GM19467 (cell line): ENCODE results near the gene GPC6.
"Not testable (repeated sequence)": the region's sequence is repeated elsewhere in the genome, so short reads cannot be mapped to it uniquely, and the experiment has no call there.

Source experiments
- ATAC-seq: cut with Tn5 transposase; IDR thresholded peaks from one replicate; pipeline ENCODE4 v1.9.1; 2021; ENCODE audit warnings: mild to moderate bottlenecking, moderate library complexity; ENCODE audit not compliant: unreplicated experiment

Gene GPC6

DNA sequence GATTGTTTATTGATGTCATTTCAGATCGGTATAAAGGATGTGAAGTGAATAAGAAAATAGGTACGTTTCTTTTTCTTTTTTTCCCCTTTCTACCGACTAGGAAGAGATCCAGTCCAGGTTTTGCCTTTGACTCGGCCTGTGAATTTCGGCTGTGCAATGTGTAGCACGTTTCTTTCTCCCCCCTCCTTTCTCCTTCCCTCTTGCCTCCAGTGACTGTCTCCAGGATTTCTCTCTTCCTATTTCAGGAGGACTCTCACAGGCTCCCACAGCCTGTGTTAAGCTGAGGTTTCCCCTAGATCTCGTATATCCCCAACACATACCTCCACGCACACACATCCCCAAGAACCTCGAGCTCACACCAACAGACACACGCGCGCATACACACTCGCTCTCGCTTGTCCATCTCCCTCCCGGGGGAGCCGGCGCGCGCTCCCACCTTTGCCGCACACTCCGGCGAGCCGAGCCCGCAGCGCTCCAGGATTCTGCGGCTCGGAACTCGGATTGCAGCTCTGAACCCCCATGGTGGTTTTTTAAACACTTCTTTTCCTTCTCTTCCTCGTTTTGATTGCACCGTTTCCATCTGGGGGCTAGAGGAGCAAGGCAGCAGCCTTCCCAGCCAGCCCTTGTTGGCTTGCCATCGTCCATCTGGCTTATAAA is at the start of gene GPC6:
TSS of gene GPC6 (plus strand) at position 185 of the 657 bp plus-strand sequence.
- ATAC-seq: no peak

DNA sequence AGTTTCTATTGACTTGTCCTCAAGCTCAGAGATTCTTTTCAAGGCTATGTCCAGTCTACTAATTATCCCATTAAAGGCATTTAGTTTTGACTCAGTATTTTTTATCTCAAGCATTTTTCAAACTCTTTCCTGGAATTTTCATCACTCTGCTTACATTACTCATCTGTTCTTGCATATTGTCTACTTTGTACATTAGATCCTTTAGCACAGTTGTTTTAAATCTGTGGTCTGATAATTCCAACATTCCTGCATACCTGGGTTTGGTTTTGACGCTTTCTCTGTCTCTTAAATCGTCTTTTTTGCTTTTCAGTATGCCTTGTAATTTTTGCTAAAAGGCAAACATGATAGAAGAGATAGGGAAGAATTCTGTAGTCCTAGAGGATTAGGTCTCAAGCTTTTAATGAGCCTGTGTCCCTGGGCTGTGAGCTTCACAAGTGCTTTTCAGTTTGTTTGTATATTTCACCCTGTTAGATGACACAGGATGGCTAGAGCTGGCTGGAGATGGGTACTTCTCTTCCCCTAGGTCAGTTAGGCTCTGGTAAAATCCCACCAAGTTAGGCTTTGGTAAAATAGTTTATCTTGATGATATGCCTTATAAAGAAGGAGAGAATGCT is 46.1 kb upstream of the GPC6 start:
- no peak for ATAC-seq

DNA sequence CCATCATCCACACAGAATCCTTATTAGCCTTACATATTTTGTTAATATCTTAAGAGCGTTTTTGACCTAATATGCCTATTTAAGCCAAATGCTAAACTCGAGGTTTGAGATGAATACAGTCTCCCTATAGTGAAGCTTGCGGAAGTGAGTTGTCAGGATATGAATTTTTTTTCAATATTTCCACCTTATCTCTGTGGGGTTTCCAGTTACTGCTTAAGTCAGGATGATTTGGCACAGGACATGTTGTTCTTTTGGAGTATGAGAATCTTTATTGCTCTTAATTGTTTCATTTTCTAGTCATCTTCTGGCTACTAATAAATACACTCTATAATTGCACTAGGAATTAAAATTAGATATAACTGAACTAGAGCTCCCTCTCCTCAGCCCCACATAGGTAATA is 44.2 kb upstream of the GPC6 start:
- no peak for ATAC-seq

DNA sequence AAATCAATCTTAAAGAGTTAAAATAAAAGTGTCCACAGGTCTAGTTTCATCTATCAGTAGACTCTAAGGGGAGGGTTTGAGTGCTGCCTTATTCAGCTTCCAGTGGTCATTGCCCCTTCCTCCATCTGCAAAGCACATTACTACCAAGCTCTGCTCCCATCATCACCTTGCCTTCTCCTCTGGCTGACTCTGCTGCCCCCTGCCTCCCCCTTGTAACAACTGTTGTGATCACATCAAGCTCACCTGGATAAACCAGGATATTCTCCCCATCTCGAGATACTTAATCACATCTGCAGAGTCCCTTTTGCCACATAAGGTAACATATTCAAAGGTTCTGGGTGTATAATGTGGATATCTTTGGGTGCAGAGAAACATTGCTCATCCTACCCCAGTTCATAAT is 43.3 kb upstream of the GPC6 start:
- no peak for ATAC-seq

DNA sequence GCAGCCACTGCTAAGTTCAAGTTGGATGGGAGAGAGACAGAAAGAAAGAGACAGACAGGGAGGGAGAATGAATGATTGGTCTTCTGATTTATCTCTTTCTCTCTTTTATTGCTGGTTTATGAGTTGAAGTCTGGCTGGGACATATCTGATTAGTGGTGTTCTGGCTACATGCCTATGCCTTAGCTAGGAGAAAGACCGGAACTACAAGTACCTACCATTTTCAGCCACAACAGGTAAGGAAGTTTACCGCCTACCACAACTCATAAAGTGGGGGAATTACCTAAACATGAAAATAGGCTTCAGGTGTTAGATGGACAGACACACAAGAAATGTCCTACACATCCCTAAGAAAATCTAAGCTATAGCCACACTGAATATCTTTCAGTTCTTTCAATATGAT is 36.6 kb upstream of the GPC6 start:
- no peak for ATAC-seq

DNA sequence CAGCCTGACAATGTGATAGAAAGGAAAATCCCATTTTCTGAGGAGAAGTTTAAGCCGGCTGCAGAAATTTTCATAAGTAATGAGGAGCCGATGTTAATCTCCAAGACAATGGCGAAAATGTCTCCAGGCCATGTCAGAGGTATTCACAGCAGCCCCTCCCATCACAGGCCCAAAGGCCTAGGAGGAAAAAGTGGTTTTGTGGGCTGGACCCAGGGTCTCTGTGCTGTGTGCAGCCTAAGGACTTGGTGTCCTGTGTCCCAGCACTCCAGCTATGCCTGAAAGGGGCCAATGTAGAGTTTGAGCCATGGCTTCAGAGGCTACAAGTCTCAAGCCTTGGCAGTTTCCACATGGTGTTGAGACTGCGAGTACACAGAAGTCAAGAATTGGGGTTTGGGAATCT is 32.9 kb upstream of the GPC6 start:
- ATAC-seq: no peak

DNA sequence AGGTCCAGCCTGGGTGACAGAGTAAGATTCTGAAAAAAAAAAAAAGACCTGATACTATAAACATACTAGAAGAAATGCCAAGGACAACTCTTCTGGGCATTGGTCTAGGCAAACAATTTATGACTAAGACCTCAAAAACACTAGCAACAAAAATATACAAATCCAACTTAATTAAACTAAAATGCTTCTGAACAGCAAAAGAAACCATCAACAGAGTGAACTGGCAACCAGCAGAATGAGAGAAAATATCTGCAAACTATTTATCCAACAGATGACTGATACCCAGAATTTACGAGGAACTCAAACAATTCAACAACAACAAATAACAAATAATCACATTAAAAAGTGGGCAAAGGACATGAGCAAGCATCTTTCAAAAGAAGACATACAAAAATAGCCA is 26.8 kb upstream of the GPC6 start:
- no peak for ATAC-seq

DNA sequence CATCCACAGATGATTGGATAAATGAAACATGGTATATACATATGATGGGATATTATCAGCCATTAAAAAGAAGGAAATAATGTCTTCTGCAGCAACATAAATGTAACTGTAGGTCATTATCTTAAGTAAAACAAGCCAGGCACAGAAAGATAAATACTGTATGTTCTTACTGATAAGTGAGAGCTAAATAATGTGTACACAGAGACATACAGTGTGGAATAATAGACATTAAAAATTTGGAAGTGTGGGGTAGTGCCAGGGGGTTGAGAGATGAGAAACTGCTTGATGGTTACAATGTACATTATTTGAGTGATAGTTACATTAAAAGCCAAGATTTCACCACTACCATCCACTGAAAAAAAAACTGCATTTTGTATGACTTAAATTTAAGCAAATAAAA is 26.0 kb upstream of the GPC6 start:
- ATAC-seq: no peak

DNA sequence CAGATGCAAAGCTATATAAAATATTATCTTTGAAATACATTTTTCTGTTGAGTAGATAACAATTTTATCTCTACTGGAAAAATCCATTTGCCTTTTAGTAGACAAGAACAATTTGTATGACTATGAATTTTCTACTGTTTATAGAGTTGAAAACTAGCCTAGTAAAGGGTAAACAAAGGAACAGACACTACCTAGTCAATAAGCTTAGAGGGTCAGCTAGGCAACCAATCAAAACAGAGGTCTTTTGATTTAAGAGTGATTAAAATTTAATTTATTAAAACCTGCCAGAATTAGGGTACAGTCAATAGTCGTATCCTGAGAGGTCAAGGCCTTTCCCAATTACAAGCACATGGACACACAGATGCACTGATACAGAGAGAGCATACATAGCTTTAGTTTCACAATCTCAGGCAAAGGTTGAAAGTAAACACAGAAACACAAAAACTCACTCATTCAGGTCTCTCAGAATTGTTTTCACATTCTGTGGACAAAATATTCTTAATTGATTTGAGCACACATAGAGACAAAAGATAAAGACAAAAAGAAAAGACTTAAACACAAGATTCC is 24.5 kb upstream of the GPC6 start:
- ATAC-seq: no peak

DNA sequence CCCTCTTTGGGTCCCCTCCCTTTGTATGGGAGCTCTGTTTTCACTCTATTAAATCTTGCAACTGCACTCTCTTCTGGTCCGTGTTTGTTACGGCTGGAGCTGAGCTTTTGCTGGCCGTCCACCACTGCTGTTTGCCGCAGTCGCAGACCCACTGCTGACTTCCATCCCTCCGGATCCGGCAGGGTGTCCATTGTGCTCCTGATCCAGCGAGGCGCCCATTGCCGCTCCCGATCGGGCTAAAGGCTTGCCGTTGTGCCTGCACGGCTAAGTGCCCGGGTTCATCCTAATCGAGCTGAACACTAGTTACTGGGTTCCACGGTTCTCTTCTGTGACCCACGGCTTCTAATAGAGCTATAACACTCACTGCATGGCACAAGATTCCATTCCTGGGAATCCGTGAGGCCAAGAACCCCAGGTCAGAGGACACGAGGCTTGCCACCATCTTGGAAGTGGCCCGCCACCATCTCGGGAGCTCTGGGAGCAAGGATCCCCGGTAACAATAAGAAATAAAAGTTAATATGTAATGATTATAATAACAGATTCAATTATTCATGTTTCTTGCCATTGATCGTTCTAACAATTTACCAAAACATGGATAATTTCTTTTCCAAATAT is 19.7 kb upstream of the GPC6 start:
- ATAC-seq: not testable (repeated sequence)

DNA sequence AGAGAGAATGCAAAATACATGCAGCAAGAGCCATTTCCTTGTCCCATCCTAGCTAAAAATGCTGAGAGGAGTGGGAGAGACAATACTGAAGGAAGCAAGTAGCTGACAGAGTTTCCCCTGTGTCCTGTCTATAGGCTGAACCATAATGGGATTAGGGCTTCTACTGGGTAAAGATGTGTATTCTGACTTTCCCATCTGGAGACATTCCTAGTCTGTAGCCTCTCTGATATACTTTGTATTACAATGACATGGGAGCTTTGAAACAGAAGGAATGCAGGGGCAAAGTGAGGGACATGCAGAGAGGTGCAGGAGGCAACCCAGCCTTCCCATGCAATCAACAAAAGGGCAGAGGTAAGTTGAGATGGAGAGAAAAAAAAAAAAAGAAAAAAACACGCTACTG is 10.5 kb upstream of the GPC6 start:
- ATAC-seq: no peak

DNA sequence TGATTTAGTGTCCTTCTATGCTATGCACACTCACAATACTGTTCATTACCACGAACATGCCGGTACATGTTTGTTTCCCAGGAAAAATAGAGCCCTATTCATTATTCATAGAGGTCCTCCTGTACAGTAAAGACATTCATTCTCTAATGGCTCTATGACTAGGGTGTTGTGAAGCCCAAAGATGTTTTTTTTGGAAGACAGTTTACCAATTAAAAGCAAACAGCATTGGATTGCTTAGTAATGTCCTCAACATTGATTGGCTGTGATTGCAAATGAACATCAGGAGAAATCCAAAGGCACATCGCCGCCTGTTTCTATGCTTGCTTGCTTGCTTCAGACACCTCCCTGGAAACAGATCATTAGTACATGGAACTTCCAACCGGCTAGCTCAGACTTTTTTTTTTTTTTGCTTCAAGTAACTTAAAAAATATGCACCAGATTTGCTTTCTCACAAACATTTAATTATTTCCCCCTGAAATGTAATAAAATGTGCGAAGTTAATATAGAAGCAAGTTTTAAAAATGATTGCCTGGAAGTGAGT is 8.8 kb upstream of the GPC6 start:
- ATAC-seq: no peak

DNA sequence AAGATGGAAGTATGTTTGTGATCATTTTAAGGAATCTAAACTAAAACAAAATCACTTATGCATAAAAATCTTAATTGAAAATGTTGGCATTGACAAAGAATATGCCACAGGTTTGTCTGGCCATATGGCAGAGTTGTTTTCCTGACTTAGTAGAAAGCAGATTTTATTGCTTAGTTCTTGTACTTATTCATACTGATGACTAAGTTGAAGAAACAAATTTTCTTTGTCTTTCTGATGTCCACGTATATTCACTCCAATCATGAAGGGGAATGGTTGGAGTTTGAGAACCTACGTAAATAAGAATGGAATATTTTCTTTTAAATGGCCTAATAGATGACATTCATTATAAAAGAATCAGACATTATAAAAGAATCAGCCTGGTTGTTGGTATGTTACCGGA is 8.0 kb upstream of the GPC6 start:
- no peak for ATAC-seq

DNA sequence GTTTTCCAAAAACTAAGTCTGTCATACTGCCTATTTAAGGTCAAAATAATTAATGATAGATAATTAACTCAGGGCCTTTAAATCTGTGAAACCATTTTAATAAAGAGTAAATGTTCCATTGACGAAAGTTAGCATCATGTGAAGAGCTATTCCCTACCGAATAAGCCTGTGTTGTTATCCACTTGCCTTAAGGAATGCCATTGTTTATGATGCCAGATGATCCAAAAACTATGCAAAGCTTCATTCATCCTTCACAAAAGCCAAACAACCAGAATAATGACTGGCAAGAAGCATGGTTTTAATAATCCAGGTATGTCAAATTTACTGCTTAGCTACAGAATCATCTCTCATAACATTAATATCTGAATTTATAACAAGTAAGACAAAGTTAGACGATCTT is 6.5 kb upstream of the GPC6 start:
- no peak for ATAC-seq

DNA sequence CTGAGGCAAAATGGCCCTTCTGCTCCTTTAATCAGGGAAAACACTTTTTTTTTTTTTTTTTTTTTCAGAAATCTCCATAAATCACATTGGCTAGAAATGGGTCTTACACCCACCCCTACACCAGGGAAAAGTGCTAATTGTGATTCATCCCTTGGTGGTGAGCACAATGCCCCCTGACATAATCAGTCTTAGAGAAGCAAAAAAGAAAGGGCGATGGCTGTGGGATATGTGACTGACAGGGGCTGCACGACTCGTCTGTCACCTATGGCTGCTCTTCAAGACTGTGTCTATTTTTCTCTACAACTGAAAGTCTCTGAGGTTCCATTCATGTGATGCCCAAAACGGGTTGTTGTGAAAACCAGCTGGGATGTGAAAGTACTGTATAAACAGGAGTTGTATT is 3.6 kb upstream of the GPC6 start:
- no peak for ATAC-seq

DNA sequence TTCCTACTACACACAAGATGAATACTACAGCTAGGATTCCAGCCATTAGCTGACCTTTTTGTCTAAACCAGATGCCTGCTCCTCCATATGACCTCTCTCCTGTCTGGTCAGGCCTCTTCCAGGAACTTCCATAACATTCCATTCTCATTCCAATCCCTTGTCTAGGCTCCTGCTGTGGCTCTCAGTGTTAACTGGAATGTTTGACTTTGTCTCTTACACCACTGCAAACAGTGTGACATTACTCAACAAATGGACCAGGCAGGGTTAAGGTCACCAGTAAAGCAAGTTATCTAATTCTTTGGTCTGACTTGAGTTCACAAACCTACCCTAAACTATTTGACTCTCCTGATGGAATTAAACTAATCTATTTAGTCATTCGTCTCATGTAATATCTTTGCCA is 2.1 kb upstream of the GPC6 start:
- ATAC-seq: no peak

DNA sequence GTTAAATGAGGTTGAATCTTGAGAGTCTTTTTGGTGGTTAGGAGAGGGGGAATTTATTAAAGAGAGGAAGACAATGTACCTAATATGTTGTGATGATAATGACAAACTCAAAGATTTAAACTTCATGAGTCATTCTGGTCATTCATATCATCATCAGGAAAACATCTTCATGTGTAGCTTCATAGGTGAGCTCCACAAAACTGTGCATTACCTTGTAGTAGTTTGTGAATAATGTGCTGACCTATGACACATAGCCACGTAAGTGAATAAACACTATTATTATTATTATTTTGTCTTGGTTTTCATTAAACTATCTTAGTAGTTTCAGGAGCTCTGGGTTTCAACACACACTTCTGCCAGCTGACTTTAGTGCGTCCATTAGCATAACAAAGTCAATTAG is 997 bp upstream of the GPC6 start:
- no peak for ATAC-seq

DNA sequence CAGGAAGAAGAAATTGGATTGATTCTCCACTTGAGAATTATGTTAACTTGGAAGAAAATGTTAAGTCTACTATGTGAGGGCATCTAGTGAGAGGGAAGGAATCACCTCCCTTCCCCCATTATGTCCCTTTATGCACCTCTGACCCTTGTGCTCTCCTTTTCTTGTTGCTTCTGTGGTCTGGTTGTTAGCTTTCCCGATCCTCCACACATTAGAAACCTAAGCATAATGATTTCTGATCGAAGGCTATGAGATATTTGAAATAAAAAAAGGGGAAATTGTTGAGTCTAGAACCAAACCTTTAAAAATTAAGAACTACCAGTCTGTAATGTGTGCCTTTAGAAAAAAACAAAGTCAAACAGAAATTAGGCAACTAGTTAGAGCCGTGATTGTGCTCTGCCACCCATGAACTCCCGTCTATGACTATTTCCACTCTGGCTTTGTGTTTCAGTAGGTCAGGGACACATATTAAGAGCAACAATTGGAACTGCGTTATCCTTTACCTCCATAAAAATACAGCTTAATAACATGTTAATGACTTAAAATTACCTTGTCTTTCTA is 463 bp upstream of the GPC6 start:
- ATAC-seq: no peak

DNA sequence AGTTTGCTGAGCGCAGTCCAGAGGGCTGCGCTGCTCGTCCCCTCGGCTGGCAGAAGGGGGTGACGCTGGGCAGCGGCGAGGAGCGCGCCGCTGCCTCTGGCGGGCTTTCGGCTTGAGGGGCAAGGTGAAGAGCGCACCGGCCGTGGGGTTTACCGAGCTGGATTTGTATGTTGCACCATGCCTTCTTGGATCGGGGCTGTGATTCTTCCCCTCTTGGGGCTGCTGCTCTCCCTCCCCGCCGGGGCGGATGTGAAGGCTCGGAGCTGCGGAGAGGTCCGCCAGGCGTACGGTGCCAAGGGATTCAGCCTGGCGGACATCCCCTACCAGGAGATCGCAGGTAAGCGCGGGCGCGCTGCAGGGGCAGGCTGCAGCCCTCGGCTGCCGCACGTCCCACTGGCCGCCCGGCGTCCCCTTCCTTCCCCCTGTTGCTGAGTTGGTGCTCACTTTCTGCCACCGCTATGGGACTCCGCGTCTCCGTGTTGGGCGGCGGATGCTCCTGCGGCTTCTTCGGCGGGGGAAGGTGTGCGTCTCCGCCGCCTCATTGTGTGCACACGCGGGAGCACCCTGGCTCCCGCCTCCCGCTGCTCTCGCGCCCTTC is 772 bp downstream of the GPC6 start:
- no peak for ATAC-seq

DNA sequence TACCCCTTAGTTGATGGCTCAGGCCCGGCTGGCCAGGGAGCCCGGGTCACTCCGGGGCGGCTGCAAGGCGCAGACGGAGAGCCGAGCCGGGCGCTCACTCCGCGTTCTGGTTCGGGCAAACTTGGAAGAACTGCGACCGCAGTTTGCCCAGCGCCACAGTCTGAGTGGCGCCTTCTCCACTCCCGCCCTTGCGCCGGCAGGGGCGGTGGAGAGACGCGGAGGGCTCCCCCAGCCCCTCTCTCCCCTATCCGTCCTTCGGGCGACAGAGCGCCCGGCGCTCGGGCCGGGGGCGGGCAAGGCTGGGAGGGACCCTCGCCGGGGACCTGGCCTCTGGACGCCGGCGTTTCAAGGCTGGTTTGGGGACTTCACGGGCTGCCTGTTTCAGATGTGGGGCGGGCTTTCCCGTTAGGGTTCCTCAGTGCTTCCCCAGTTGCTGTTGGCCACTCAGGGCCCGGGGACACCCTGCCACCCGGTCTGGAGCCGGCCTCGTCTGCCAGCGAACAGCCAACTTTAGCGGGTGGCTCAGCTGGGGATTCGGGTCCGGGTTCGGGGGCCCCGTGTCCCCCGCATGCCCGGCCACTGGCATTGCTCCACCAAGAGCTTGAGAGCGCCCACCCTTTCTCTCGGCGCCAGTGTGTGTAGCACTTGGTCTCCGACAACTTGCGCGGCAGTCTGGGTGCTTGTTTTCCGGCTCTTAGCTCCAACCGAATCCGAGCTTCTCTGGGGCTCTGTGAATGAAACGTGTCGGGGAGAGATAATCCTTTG is 1.5 kb downstream of the GPC6 start:
- ATAC-seq: no peak

DNA sequence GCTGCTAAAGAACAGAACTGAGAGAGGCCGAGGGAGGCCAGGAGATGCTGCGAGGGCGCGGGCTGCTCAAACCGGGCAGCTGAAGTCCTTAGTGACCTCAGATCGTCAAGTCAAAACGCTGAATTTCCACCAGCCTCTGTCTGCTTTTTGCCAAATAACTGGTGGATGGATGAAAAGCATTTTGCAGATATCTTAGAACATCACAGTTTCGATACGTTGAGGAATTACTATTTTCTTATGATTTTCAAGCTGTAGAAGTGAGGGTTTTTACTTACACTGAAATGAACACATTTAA is 2.0 kb downstream of the GPC6 start:
- no peak for ATAC-seq
